GM19035 (cell line): ENCODE results near the gene PLP1.
"Not testable (repeated sequence)": the region's sequence is repeated elsewhere in the genome, so short reads cannot be mapped to it uniquely, and the experiment has no call there.

Experiments used
- ATAC-seq: cut with Tn5 transposase; IDR thresholded peaks from one replicate; pipeline ENCODE4 v1.9.1; 2021; ENCODE audit not compliant: unreplicated experiment

The PLP1 gene, protein sequence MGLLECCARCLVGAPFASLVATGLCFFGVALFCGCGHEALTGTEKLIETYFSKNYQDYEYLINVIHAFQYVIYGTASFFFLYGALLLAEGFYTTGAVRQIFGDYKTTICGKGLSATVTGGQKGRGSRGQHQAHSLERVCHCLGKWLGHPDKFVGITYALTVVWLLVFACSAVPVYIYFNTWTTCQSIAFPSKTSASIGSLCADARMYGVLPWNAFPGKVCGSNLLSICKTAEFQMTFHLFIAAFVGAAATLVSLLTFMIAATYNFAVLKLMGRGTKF

DNA sequence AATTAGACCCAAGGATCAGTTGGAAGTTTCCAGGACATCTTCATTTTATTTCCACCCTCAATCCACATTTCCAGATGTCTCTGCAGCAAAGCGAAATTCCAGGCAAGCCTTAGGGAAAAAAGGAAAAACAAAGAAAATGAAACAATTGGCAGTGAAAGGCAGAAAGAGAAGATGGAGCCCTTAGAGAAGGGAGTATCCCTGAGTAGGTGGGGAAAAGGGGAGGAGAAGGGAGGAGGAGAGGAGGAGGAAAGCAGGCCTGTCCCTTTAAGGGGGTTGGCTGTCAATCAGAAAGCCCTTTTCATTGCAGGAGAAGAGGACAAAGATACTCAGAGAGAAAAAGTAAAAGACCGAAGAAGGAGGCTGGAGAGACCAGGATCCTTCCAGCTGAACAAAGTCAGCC, at the start of gene PLP1:
PLP1 (plus strand) TSS at position 295 of the 400 bp plus-strand sequence. CDS start 156 bp downstream, outside the sequence.
- ATAC-seq: no peak

DNA sequence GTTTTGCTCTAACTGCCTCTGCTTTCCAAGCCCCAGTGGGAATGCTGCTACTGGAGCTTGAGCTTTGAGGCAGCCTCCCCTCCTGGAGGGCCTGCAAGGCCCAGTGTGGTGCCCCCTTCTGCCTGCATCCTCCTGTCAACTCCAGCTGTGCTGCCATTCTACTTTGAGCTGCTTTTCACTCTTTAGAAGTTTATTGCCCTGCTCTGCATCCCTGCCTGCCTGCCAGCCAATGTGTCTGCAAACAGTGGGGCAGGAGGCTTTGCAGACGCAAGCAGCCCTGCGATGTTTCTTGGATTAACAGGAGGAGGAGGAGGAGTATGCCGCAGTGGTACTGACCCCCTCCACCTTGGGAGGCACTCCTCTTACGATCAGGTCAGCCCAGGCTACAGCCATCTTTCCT, 49.5 kb upstream of the PLP1 start:
- ATAC-seq: no peak

DNA sequence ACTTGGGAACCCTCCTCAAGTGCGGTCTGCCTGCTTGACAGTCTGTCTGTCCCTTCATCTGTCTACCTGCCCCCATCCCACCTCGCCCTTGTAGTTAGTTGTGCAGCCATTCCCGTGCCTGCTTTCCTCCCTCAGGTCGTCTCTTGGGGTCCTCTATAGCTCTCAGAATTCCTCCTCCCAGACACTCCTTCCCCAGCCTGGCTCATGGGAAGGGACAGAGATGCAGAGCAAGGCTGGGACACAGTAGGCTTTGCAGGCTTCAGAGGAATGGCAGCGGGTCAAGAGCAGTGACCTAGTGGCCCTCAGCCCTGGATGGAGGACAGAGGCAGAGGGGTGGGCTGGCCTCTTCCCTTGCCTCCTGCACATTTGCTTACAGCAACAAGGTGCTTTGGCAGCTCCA, 47.6 kb upstream of the PLP1 start:
- no peak for ATAC-seq

DNA sequence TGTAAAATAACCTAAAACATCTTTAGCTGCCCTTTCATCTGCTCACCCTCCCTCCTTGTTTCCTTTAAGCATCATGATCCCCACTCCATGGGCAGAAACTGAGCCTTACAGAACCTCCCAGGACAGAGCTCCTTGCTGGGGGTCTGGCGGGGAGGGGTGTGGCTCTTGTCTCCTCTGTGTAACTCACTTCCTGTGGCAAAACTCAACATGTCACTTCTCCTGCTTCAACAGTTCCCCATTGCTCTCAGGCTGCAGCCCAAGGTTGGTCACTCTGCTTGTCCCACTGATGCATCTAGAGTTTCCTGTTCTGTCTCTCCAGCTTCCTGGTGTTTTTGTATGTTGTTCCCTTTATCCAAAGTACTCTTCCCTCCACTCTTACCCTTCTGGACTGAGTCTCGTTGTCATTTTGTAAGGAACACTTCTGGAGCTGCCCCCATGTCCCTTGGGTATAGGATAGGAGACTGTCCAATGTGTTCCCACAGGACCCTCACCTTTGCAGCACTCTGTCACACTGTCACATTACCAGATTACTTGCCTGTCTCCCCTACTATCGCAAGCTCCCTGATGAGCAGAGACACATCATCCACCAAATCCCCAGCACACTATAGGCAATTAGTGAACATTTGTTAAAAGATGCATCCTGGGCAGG, 46.4 kb upstream of the PLP1 start:
- ATAC-seq: no peak

DNA sequence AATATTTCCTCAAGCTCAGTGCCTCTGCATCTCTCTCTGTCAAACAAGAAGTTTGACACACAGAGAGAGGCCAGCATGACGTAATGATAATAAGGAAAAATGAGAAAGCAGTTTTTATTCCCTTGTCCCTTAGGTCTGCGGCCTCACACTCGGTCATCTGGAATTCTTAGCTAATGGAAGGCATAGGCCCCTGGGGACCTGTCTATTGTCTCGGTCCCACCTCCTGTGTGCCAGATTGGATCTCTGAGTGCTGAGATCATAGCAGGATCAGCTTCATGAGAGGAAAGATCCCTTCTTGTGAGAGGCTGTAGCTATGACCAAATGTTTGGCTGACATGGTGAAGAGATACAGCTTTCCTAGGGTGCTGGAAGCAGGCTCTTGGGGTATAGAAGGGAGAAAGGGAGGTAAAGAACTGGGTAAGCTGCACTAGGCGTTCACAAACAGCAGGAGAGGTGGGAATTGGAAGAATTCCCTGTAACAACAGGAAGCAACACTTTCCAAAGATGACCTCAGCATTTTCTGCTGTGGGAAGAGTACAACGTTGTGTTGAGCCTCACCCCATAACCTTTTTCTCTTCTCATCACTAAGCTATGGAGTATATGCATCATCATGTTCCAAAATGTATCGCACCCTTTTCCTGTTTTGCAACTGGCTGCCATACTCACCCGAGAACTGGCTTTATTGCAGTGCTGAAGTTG, 45.7 kb upstream of the PLP1 start:
- ATAC-seq: no peak

DNA sequence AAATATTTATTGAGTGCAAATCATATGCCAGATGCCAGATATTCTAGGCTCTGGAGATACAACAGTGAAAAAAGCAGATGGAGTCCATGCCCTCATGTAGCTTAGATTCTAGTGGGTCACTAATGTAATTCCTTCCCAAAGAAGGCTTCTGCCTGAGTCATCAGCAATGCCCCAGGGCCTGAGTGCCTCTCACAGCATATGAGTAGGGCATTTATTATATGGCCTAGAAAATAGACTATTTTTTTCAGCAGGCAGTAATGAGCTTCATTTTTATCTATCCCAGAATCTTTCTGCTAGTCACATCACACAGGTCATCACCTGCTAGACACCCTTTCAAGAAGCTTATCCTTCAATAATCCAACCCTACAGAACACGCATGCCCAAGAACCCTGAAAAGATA, 43.6 kb upstream of the PLP1 start:
- no peak for ATAC-seq

DNA sequence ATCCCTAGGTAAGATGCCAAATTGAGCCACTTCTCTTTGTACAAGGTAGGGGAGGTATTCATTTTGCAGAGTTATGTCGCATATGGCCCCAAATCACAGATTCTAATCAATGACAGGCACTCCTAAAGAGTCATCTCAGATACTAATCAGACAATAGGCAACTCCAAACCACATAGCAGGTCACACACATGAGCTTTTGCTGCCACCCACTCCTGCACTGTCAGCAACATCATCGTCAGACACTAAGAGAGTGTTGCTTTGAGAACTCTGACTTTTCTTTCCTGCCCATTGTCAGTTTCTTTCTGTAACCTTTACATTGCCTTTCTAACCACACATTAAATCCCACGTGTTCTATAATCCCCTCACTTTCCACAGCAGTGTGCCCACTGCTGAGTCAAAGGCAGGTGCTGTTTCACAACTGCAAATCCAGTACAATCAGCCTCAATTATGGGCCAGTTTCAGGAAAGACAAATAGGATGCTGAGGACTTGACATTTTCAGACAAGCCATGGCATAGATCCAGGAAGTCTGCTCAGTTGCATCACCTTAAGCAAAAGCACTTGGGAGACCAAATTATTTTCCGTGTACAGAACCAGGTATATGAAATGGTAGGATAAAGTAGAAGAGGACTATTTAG, 42.4 kb upstream of the PLP1 start:
- no peak for ATAC-seq

DNA sequence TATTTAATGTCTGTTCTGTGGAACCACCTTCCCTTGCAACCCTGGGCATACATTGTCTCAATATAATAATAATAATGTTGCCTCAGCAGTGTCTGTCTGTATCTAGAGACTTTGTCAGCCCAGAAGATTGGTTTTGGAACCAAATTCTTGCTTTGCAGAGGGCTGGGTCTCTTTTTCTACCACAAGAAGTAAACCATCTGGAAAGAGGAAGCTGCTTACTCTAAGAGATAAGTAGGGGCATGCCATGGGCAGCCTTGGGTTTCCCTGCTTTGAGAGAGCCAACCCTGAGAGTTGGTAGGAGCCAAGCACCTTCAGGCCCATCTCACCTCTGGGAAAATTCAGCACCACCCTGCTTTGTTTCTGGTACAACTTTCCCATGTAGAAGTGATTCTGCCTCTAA, 38.9 kb upstream of the PLP1 start:
- no peak for ATAC-seq

DNA sequence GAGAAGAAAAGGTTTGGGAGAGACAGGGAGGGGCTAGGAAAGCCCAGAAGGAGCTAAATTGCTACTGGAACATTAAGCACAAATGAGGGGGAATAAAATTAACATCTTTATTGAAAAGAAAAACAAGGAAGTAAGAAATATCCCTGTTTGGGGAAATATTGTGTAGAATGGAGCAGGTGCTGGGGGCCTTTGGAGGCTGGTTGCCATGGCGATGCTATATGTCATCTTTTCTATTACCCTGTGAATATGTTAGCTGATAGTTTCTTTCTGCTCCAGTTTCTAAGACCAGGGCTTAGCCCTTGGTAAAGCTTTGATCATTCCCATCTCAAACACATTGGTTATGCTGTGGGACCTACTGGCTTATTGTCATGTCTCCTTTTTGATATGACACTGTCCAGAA, 37.2 kb upstream of the PLP1 start:
- ATAC-seq: no peak

DNA sequence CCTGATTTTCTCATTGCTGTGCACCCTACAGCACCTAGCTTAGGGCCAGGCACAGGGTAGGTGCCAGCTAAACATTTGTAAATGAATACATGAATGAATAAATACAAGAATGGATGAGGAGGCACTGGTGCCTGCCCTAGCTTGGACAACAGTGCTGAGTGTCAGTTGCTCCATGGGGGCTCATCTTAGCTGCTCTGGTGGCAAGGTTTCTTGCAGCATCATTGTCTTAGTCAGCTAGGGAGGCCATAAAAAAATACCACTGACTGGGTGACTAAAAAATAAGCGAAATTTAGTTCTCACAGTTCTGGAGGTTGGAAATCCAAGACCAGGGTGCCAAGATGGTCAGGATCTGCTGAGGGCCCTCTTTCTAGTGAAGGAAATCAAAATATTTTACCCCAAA, 34.8 kb upstream of the PLP1 start:
- no peak for ATAC-seq

DNA sequence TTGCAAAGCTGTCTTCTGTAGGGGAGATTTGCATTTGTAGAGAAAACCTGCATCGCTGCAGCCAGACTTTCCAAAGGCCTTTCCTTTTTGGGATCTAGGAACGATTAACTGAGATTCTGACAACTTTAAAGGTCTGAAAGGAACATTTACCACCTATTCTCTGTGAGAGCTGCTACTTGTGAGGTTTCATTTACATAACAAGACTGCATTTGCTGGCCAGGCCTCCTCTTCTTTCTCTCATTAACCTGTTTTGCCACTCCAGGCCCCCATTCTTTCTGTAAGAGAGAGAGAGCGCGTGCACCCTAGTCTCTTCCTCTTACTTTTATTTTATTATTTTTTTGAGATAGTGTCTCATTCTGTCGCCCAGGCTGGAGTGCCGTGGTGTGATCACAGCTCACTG, 34.3 kb upstream of the PLP1 start:
- ATAC-seq: no peak

DNA sequence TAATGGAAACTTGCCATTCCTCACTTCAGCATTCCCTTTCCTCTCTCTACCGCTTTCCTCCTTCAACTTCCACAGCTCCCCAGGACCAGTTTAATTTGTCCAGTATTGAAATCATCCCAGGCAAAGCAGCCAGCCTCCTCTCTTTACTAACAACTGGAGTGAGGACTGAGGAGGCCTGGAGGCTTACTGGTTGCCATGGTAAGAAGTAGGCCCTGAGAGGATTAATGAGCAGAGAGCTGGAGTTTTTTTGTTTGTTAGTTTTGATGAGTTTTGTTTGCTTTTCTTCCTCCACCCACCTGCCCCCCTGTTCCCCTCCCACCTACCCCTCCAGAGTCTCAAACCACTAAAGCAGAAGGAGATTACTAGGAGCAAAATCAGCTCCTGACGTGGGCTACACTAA, 29.5 kb upstream of the PLP1 start:
- ATAC-seq: no peak

DNA sequence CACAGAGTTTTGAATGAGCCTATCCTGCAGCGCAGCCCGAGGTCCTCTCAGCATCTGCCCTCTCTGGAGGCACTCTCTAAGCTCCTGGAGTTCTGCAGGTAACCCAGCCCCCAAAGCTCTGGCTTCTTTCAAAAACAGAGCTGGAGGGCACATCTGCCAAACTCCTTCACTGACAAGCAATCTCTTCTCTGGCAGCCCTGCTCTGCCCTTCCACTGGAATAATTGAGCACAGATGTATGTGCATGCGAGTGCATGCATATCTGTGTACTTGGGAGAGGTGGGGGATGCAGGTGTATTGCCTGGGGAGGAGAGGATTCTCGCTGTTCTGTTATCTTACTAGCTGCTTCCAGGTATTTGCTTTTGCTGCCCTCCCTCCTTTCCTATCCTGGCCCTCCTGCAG, 22.2 kb upstream of the PLP1 start:
- ATAC-seq: no peak

DNA sequence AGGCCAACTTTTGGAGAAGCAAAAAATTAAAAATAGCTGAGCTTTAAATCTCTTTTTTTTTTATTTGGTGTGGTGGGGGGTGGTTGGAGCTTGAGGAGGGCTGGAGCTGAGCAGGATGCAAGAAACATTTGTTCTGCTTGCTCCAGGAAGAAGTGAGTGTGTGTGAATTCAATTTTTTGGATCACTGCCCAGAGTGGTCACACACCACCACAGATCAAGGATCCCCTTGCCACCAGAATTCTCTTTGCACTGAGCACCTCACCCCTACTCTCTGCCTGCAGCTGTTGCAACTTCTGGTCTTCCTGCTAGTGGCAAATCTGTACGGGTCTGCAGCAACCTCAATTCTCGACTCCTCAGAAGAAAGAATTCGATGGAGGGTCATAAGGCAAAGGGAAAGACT, 19.9 kb upstream of the PLP1 start:
- ATAC-seq: no peak

DNA sequence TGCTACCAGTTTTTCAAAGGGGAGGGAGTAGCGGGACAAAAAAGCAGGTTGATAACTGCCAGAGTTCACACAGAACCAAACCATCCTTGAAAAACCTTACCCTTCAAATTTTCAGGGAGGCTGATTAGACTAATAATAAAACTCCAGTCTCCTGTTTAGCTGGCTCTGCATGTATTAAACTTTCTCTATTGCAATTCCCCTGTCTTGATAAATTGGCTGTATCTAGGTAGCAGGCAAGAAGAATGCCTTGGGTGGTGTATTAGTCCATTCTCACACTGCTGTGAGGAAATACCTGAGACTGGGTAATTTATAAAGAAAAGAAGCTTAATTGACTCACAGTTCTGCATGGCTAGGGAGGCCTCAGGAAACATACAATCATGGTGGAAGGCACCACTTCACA, 18.1 kb upstream of the PLP1 start:
- ATAC-seq: no peak

DNA sequence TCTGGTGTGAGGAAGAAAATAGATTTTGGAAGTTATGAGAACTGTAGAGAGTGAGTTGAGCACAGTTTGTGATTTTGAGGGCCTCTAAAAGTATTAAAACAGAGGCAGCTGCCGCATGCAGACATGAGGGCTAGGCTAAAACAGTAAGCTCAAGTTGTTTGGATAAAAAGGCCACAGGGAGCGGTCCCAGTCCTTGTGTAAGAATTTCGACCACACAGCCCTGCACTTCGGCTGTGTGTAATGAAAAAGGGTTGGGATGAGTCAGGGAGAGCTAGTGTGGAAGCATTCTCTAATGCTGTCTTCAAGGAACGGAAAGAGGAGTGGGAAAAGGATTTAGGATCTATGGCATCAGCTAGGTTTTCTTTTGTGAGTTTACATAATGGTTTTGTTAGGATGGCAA, 13.1 kb upstream of the PLP1 start:
- ATAC-seq: not testable (repeated sequence)

DNA sequence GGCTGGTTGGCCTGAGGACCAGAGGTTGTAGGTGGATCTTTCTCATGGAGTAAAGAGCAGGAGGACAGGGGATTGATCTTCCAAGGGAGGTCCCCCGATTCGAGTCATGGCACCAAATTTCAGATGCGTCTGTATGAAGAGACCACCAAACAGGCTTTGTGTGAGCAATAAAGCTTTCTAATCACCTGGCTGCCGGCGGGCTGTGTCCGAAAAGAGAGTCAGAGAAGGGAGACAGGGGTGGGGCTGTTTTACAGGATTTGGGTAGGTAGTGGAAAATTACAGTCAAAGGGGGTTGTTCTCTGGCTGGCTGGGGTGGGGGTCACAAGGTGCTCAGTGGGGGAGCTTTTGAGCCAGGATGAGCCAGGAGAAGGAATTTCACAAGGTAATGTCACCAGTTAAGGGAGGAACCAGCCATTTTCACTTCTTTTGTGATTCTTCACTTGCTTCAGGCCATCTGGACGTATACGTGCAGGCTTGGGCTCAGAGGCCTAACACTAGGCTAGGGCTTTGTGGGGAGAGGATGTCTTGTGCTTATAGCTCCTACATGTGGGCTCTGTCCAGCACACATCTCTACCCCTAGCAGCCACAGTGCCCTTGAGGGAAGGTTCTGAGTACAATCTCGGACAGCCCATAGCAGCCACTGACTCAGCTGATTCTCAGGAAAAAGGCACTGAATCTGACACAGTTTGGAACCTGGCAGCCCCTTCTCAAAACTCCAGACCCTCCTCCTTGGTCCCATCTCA, 9.7 kb upstream of the PLP1 start:
- not testable (repeated sequence) for ATAC-seq

DNA sequence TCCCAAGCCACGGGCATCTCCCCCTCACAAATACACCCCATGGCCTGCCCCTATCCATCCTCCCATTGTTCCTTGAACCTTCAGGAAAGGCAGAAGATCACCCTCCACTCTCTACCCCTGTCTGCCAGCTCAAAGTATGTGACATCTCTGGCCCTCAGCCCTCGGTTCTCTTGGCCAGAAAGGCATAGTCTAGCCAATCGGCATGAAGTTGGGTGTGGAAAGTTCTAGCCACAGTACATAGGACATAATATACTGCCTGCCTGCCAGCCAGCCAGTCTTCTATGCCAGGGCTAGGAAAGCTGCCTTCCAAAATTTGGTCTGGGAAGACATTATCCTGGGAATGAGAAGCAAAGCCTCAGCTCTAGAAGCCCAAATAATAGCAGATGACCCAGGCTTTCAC, 3.2 kb upstream of the PLP1 start:
- ATAC-seq: no peak

DNA sequence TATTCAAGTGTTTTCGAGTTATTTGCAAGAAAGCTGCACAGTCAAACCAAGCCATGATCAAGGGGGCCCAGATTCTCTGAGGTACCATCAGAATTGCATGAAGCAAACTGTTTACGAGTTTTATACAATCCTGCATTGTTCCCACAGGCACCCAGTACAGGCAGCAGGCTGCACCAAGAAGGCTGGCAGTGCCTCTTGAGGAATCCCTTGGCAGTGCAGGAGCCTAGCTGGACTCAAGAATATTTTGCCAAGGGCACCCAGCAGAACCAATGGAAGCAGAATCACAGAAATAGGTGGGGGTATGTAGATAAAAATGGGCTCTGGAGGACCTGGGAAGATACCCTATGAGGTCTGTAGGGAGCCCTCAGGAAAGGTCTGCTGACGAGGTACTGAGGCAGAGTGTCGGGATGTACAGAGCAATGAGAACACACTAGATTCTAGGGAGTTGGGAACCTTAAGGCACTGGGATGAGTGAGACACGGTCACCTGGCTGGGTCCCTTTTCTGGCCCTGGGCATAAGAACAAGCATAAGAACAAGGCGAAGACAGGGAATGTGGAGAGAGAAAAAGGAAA, 2.5 kb upstream of the PLP1 start:
- ATAC-seq: no peak

DNA sequence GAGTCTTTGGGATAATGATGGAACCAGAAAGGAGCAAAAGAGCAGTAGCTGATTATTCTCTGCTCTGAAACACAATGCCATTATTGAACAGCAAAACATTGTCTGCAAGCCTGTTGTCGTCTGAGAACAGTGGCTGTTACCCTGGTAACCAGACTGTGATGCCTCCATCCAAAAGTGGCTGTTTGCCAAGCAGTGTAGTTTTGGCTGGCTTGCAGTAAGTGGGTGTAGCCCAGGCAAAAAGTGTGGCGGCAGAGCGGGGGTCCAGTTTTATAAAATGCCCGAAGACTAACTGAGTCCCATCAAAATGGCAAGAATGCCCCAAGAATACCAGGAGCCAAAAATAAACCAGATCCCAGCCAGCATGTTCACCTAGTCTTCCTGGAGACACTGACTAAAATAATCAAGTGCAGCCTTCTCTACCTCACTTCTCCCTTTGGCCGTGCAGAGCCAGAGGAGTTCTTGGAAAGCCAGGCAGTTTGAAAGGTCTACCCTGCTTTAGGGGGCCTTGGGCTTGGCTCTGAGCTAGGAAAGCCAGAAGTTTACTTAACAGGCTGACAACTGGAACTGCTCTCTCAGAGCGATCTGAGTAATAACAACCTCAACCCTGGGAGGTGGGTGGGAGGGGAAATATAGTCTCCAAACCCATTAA, 2.6 kb downstream of the PLP1 start:
- ATAC-seq: no peak
